Measurements from ENCODE around the gene C16orf78. TPM values are rescaled to one million over a fixed set of nuclear protein-coding genes. Genes with fewer than 3 reads are reported as not detected.

Gene C16orf78
- total RNA-seq, 1 donor from 2014 or later: not detected

- no peak for FAIRE-seq
- Histone ChIP-seq H3K4me1 (ENCODE audit: insufficient read depth, low read length) (no peaks in the 10 kb centered on the region), H3K36me3 (ENCODE audit: insufficient read depth, low read length) (no peaks in the 10 kb centered on the region), H3K4me3 (ENCODE audit: insufficient read depth, low read depth, low read length) (no peak overlapping the region), H3K79me2 (ENCODE audit: insufficient read depth, low read length) (no peaks in the 10 kb centered on the region), H3K27ac (ENCODE audit: low read depth, low read length) (no peak overlapping the region), H4K20me1 (ENCODE audit: insufficient read depth, low read length) (no peaks in the 10 kb centered on the region), H3K9me3 (ENCODE audit: insufficient read depth, low read depth, low read length) (no peaks in the 10 kb centered on the region), H3K4me2 (ENCODE audit: low read length) (no peak overlapping the region), H2AFZ (ENCODE audit: low read depth, low read length) (no peak overlapping the region), H3K9ac (ENCODE audit: low read length) (no peak overlapping the region), H3K27me3 (ENCODE audit: insufficient read depth, low read length) (peaks cover 2% of the 10 kb centered on the region)
- Mint-ChIP-seq H3K27me3 (ENCODE audit: low read depth, unreplicated experiment) (peaks cover 57% of the 10 kb centered on the region), H3K4me1 (ENCODE audit: low read depth, unreplicated experiment) (no peaks in the 10 kb centered on the region), H3K4me3 (ENCODE audit: unreplicated experiment) (no peak overlapping the region), H3K36me3 (ENCODE audit: low read depth, unreplicated experiment) (no peaks in the 10 kb centered on the region), H3K27ac (ENCODE audit: unreplicated experiment) (no peak overlapping the region), H3K9me3 (ENCODE audit: unreplicated experiment) (no peaks in the 10 kb centered on the region)
- DNase-seq (ENCODE audit: low read depth): no peak
- TF ChIP-seq, protein P1, sequence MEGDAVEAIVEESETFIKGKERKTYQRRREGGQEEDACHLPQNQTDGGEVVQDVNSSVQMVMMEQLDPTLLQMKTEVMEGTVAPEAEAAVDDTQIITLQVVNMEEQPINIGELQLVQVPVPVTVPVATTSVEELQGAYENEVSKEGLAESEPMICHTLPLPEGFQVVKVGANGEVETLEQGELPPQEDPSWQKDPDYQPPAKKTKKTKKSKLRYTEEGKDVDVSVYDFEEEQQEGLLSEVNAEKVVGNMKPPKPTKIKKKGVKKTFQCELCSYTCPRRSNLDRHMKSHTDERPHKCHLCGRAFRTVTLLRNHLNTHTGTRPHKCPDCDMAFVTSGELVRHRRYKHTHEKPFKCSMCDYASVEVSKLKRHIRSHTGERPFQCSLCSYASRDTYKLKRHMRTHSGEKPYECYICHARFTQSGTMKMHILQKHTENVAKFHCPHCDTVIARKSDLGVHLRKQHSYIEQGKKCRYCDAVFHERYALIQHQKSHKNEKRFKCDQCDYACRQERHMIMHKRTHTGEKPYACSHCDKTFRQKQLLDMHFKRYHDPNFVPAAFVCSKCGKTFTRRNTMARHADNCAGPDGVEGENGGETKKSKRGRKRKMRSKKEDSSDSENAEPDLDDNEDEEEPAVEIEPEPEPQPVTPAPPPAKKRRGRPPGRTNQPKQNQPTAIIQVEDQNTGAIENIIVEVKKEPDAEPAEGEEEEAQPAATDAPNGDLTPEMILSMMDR (IDR thresholded peaks at IDR 0.05; ENCODE audit: insufficient read depth, low read depth, low read length): no peak
- TF ChIP-seq EZH2 (IDR thresholded peaks at IDR 0.05; ENCODE audit: insufficient read depth, low read length): no peak
These were observed 19.5 kb upstream of the C16orf78 start for GRCh38 chr16:49354101-49354500.

- no peaks in the 10 kb centered on the region for H3K9me3 Mint-ChIP-seq (ENCODE audit: unreplicated experiment)
- no peak for FAIRE-seq
- peaks cover 58% of the 10 kb centered on the region for H3K27me3 Mint-ChIP-seq (ENCODE audit: low read depth, unreplicated experiment)
- TF ChIP-seq, protein P1 (IDR thresholded peaks at IDR 0.05; ENCODE audit: insufficient read depth, low read depth, low read length): no peak
- TF ChIP-seq EZH2 (IDR thresholded peaks at IDR 0.05; ENCODE audit: insufficient read depth, low read length): no peak
- H3K4me3 Mint-ChIP-seq (ENCODE audit: unreplicated experiment): no peak overlapping the region
- no peak overlapping the region for H2AFZ ChIP-seq (ENCODE audit: low read depth, low read length)
- no peaks in the 10 kb centered on the region for H3K9me3 ChIP-seq (ENCODE audit: insufficient read depth, low read depth, low read length)
- H3K27ac ChIP-seq (ENCODE audit: low read depth, low read length): no peak overlapping the region
- H3K4me1 Mint-ChIP-seq (ENCODE audit: low read depth, unreplicated experiment): no peaks in the 10 kb centered on the region
- DNase-seq (ENCODE audit: low read depth): no peak
- H3K36me3 ChIP-seq (ENCODE audit: insufficient read depth, low read length): no peaks in the 10 kb centered on the region
- H3K9ac ChIP-seq (ENCODE audit: low read length): no peak overlapping the region
- no peak overlapping the region for H3K4me2 ChIP-seq (ENCODE audit: low read length)
- H3K4me3 ChIP-seq (ENCODE audit: insufficient read depth, low read depth, low read length): no peak overlapping the region
- no peaks in the 10 kb centered on the region for H4K20me1 ChIP-seq (ENCODE audit: insufficient read depth, low read length)
- H3K4me1 ChIP-seq (ENCODE audit: insufficient read depth, low read length): no peaks in the 10 kb centered on the region
- H3K27ac Mint-ChIP-seq (ENCODE audit: unreplicated experiment): no peak overlapping the region
- no peaks in the 10 kb centered on the region for H3K79me2 ChIP-seq (ENCODE audit: insufficient read depth, low read length)
- peaks cover 2% of the 10 kb centered on the region for H3K27me3 ChIP-seq (ENCODE audit: insufficient read depth, low read length)
- H3K36me3 Mint-ChIP-seq (ENCODE audit: low read depth, unreplicated experiment): no peaks in the 10 kb centered on the region
These were observed 18.6 kb upstream of the C16orf78 start for GRCh38 chr16:49354991-49355390.

DNA sequence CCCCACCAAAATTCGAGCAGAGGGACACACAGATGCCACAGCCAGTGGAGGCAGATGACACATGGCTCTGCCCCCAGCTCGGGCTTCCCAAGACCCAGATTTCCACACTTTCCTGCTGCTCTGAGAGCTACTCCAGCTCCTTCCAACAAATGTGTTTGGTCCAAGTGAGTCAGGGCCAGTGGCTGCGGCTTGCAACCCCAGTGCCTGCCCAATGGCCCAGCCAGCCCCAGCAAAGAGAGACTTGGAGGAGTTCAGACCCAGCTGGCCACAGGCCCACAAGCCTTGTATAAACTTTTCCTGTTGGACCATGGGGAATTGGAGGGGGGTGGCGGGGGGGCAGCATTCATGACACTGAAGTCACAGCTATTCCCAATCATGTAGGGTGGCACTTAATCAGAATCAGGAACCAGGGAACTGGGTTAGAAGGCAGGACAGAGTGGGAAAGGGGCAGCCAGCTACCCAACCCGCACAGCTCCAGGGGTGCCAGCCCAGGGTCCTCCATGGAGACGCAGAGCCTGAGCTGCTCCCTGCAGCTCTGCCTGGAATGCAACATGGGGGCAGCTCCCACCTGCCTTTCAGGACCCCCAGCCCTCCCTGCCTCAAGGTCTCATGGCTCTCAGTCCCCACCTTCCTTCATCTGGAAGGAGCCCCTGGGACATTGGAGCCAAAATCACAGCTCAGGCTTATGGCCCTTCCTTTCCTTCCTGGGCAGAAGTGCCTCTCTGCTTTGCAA lies 17.5 kb upstream of the C16orf78 start:
- H3K4me3 ChIP-seq (ENCODE audit: insufficient read depth, low read depth, low read length): no peak overlapping the region
- Mint-ChIP-seq H3K27me3 (ENCODE audit: low read depth, unreplicated experiment) (peaks cover 50% of the 10 kb centered on the region), H3K27ac (ENCODE audit: unreplicated experiment) (no peak overlapping the region), H3K9me3 (ENCODE audit: unreplicated experiment) (no peaks in the 10 kb centered on the region), H3K4me1 (ENCODE audit: low read depth, unreplicated experiment) (no peaks in the 10 kb centered on the region), H3K4me3 (ENCODE audit: unreplicated experiment) (no peak overlapping the region), H3K36me3 (ENCODE audit: low read depth, unreplicated experiment) (no peaks in the 10 kb centered on the region)
- H3K9ac ChIP-seq (ENCODE audit: low read length): no peak overlapping the region
- no peaks in the 10 kb centered on the region for H3K4me1 ChIP-seq (ENCODE audit: insufficient read depth, low read length)
- H2AFZ ChIP-seq (ENCODE audit: low read depth, low read length): no peak overlapping the region
- FAIRE-seq (no peak), DNase-seq (ENCODE audit: low read depth) (no peak)
- no peaks in the 10 kb centered on the region for H3K27me3 ChIP-seq (ENCODE audit: insufficient read depth, low read length)
- H3K36me3 ChIP-seq (ENCODE audit: insufficient read depth, low read length): no peaks in the 10 kb centered on the region
- TF ChIP-seq, protein P1 (IDR thresholded peaks at IDR 0.05; ENCODE audit: insufficient read depth, low read depth, low read length): no peak
- TF ChIP-seq EZH2 (IDR thresholded peaks at IDR 0.05; ENCODE audit: insufficient read depth, low read length): no peak
- no peaks in the 10 kb centered on the region for H3K9me3 ChIP-seq (ENCODE audit: insufficient read depth, low read depth, low read length)
- no peaks in the 10 kb centered on the region for H4K20me1 ChIP-seq (ENCODE audit: insufficient read depth, low read length)
- H3K4me2 ChIP-seq (ENCODE audit: low read length): no peak overlapping the region
- no peaks in the 10 kb centered on the region for H3K79me2 ChIP-seq (ENCODE audit: insufficient read depth, low read length)
- H3K27ac ChIP-seq (ENCODE audit: low read depth, low read length): no peak overlapping the region
